T1000 (cell line): ENCODE measurements around the gene RTN1.

Experiments used
- DNase-seq: peaks from one replicate; lab custom pipeline; 2025; ENCODE audit warnings: mixed read lengths; lab: John Stamatoyannopoulos, UW

Gene RTN1

DNA sequence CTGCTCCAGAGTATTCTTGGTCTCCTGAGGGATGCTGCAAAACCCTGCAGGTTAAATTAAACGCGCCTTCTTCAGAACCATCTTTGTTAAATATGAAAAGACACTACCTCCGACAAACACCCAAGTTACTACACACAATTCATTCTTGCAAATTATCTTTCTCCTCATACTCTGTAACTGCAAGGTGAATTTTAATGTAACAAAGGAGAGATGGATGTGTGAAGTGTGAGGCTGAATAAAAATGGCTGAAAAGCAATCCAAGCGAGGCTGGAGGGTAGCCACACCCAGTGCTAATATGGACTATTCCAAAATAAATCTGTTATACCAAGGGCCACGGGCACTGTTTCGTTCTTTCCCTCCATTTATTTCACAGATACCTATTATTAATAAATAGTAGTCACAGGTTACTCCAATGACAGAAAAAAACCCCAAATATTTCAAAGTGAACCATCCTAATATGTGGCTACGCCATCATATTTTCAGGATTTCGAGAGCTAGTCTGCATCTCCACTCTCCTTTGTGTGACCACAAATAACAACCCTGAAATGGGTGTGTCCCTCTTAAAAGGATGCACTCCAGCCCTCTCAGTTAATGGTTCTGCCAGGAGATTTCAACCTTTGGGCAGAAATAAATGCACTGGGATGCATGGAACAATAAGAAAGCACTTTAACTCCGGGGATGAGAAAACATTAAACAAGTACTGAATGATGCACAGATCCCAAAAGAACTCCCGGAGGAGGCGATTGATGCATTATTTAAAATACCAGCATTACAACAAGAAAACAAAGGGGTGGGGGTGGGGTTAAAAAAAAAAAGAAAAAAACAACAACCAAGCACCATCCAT, 240.9 kb downstream of the RTN1 start:
- DNase-seq, result no peak

DNA sequence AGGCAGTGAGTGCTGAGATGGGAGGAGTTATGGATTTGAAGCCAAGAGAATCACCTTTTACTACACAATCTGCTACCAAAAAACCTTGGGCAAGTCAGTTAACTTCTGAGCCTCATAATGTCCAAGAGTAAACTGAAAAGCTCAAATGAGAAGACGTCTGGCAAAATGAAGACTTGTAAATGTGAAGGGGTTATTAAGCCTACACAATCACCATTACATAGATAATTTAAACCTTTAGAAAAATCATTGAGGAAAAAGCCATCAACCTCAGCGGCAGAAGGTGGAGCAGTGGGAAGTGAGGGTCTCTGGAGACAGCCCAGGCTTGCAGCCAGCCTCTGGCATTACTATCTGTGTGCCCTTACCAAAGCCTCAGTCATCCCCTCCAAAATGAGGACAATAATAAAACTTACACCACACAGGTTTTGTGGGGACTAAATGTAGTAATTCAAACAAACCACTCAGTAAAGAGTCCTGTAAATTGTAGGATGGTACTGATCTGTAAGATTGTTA, 243.5 kb downstream of the RTN1 start:
- DNase-seq, result no peak

DNA sequence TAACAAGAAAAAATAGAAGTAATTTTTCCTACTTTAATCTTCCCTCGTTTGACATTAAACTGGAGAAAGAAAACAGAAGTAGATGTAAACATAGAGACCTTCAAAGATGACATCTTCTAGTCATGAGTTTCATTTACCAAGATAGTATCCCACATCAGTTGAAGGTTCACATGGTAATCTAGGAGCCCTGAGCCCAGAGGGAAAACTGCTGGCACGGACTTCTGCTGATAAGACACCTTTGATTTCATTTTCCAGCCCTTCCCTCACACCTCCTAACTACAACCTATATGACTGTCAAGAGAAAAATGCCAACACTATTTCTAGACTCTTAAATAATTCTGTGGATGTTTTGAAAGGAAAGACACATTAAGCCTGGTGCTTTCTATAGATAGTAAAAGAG, 247.9 kb downstream of the RTN1 start:
- no peak for DNase-seq

DNA sequence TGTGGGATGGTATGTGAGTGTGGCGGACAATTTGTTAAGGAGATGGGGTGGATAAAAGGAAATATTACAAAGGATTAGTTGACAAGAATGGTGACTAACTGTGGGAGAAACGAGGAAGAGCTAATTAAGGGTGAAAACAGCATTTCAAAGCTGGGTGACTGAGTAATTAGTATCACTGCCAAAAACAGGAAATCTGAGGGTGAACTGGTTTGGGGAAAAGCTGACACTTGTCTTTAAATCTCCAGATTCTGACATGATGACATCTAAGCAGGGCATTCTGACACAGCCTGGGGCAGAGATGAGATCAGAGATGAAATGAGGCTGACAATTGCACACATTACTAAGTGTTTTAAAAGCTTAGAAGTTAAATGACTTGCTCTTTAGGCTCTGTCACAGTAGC, 251.5 kb downstream of the RTN1 start:
- DNase-seq, result no peak

DNA sequence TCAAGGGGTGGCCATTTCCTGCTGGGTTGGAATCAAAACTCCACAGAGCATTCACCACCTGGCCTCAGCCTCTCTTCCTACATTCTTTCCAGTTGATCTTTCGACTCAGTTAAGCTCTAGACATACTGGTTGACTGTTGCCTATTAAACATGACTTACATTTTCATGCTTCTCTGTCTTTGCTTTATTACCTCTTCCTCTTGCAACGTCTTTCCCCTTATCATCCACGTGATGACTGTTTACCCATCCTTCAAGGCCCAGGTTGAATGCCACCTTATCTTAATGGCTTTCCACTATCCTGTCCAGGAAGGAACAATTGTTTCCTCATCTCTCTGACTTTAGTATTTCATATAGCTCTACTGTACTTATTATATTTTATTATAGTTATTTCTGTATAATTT, 269.5 kb downstream of the RTN1 start:
- no peak for DNase-seq

DNA sequence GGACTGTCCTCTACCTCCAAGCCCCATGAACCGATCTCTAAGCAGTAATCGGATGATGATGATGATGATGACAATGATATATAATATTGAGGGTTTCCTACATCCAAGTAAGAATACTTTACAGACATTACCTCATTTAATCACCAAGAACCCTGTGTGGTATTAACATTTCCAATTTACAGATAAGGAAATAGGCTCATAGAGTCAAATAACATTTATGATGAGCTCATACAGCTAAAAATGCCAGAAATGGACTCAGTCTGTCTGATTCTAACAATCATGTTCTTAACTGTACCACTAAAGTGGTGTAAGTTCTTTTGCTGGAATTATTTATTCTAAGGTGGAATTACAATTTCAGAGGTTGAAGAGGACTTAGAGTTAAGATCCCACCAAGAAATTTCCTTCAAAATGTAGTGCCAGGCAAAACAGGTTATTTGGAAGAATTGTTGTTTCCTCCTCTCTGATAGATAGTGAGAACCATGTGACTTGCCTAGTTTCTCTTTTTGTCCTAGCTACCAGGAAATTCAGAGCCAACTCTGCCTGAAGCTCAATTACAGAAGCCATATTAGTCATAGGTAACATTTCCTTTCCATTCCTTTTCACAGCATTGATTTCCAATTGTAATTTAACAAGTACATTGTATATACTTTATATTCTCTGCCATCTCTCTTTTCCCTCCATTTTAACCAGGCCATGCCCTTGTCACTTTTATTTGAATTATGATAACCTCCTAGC, 270.2 kb downstream of the RTN1 start:
- no peak for DNase-seq

DNA sequence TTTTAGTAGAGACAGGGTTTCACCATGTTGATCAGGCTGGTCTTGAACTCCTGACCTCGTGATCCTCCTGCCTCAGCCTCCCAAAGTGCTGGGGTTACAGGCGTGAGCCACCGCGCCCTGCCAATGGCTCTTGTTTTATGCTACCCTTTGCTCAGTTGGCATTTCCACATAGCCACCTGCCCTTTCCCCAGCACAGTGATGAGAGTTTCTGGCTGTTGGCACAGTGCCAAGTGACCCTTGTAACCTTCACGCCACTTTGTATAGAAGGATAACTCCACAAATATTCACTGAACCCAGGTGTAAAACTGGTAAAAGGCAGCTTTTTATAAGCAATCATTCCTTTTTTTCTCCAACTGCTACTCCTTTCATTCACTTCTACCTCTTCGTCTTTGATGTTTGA, 275.5 kb downstream of the RTN1 start:
- DNase-seq, result no peak

DNA sequence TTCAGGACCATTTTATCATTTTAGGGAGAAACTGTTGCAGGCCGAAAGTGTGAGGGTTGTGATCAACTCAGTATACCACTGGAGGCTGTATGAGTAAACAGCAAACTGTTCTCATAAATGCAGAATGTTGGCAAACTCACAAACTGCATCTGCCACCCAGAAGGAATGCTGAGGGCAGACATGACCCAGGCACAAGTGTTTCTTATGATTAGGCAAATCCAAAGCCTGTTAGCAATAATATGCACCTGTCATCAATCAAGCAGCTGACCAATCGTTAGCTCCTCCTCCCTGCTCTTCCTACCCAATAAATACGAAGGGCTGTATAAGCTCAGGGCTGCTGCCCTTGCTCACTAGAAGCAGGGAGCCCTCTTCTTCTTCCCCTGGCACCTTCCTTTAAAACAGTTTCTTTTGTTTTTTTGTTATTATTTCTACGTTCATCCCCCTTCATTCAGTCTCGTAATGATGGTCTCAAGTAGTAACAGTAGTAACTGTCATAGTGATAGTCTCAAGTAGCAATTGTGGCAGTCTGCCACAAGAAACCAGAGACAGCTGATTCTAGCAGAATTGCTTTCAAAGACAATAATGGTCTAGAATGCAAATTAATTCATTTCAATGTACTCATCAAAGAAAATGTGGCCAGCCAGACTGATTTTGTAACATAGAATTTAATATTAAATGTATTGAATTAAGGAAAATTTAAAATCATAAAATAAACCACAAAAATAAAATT, 278.8 kb downstream of the RTN1 start:
- DNase-seq, result no peak

DNA sequence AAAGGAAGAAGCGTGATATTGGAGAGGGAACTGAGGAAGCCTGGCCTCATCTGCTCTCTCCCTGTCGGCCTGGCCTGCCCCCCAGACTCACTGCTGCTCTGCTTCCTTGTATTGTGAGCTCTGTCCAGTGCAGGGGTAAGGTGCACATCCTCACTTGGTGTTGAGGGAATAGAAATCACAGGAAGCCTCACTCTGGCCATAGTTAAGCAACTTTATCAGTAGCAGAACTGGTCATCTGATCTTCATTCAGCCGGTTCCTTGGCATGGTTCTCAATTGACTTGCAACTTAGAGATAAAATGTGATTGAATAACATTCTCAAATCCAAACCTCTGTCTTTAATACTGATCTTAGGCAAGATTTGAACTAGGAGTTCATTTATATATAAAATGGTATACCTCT, 282.5 kb downstream of the RTN1 start:
- no peak for DNase-seq

DNA sequence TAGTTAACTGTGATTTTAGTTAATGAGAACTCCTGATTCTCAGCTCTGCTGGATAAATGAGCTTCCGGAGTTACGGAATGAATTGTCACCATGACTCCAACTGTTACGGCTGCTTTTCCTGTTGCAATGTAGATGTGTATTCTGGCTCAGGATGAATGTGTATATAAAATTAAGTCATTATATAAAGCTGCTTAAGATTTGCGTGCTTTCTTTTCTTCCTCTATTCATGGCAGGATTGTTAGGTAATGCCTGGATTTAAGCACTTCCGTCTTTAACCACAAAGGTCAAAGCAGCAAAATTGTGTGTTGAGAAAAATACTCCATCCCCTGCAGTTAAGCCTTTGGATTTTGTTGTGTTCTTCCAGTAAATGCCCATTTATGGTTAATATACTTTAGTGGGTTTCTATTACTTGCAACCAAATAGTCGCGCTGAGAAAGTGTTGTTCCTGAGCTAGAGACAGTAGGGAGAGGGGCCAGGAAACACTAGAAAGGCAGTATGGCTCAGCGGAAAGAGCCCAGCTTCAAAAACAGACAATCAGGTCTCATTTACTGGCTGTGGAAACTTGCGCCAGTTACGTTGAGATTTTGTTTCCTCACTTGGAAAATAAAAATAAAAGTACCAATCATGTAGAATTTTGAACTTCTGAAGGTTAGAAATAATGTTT, 284.6 kb downstream of the RTN1 start:
- no peak for DNase-seq

DNA sequence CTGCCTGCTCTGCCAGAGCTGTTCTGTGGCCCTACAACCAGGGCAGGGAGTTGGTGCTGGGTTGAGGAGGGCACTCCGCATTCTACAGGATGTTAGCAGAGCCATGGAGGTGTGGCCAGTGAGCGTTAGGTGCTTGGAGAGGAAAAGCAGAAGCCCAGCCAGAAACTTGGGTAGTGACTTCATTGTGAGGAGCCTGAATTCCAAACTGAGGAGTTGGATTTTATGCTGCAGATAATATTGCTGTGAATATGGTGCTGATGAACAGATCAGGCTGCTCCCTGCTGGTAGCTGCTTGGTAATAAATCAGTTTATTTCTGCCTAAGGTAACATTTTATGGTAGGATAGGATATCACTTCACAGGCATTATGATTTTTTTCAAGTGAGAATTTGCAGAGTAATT, 286.8 kb downstream of the RTN1 start:
- DNase-seq, result no peak

DNA sequence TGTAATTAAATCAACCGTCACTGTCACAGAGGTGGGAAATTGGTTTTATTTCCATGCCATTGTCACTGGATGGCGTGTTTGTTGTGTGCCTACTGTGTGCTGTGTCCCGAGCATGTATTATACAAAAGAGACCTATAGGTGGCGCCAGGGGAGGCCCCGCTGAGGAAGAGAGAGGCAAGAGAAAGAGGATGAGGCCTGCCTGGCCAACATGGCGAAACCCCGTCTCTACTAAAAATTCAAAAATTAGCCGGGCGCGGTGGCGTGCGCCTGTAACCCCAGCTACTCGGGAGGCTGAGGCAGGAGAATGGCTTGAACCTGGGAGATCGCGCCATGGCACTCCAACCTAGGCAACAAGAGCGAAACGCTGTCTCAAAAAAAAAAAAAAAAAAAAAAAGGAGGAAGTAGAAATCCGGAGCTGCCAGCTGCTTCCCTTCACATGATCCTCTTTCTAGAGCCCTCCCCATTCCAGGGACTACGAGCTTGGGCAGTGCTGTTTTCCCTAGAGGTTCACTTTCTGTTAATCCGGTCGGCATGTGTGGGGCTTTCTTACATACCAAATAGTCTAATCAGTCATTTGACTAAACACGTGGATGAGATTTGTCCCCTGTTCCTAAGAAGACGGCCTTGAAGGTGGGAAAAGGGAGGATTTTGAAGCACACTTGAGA, 287.6 kb downstream of the RTN1 start:
- no peak for DNase-seq

DNA sequence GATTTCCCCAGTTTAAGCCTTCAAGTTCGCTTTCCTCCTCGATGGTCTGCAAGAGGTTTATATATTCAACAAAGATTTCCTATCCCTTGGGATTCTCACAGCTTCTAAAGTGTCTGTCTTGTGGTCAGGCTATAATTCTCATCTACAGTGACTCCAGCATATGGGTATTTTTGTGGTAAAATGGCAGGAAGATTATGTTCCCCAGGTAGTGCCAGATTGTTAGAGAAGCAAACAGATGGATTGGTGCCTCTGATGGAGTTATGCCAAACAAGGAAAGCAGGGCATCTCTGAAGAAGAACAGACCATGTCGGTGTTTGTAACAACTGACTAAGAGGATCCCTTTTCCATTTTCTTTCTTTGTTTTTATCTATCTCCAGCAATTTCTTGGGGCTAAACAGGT, 288.4 kb downstream of the RTN1 start:
- DNase-seq, result no peak

DNA sequence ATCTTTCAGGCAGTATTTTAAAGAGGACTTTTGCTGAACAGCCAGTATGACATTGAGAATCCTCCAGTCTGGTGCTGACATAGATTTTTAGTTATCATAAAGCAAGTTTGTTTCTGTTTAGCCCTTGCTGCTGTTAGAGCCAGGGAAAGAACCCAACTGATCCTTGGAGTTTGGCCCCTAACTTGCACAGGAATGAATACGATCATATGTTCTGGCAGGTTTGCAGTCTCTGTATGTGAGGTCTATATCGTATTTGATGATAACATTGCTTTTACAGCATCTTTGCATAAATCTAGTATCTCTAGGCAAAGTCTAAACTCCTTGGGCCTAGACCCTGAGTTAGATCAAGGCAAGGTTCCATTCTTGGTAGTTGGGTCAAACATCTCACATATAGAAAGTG, 289.7 kb downstream of the RTN1 start:
- DNase-seq, result no peak

DNA sequence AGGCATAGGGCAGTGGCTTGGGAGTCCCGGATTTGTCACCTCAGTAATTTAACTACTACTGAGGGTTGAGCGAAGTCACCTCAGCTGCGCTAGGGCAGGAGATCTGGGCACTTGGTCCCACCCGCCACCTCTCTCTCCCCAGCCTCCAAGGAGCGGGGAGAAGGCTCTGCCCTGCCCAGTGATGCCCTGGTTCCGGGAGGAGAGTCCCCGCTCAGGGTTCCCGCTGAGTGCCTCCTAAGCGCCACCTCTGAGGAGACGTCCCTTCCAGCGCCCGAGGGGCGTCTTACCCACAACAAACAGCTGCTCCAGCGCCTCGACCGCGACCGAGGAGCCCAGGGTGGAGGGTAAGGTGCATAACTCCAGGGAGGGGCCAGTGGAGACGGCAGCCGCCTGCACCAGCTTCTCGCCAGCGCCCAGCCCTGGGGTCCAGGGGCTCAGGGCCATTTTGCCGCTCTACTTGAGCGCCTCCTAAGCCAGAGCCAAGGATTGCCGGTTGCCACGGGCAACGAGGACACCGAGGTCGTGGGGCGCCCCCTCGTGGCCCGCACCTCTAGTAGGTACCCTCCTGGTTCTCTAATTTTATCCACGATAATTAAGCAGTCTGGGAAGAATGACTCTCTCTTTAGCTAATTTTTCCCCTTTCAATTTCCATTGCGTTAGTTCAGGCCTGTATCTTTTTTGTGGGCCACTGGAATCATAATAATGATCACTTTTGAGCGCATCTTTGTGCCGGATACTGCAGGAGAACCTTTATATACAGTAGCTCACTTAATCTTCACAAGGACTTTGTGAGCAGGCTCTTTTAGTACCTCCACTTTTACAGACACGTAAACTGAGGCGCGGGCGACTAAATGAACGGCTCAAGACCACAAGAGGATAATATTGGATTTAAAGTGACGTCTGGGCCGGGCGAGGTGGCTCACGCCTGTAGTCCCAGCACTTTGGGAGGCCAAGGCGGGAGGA, 294.0 kb downstream of the RTN1 start, which contains the start of gene CCDC175:
CCDC175 (minus strand) TSS at position 481 of the 963 bp plus-strand sequence; CDS start at position 444, 37 bp downstream.
- DNase-seq, result no peak

DNA sequence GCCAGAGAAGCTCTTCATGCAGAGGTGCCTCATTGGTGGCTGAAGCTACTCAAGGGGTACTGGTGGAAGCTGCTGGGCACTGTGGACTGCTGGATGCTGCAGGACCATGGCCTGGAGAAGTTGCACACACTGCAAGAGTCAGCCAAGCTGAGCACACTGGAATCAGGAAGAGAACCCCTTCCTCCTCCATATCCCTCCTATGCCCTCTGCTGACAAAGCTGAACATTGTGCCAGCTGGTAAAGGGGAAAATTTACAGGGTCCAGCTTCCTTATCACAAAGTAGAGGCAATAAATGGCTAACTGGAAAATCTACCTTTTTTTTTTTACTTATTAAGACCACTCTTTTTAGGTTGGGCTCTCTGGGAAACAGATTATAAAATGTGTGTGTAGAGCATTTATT, 300.5 kb downstream of the RTN1 start:
- no peak for DNase-seq

DNA sequence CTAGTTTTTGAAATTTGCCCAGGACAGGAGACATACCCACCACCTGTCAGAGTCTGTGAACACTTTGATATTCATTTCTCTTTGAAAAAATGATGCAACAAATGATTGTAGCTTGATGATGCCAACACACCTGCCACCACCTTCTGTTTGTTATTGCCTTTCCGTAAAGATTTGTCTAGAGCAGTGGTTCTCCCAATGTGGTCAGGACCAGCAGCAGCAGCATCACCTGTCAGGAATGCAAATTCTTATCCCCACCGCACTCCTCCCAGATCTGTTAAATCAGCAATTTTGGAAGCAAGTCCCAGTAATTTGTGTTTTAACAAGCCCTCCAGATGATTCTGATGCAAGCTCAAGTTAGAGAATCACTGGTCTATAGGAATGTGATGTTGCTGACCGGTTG, 303.9 kb downstream of the RTN1 start:
- no peak for DNase-seq

DNA sequence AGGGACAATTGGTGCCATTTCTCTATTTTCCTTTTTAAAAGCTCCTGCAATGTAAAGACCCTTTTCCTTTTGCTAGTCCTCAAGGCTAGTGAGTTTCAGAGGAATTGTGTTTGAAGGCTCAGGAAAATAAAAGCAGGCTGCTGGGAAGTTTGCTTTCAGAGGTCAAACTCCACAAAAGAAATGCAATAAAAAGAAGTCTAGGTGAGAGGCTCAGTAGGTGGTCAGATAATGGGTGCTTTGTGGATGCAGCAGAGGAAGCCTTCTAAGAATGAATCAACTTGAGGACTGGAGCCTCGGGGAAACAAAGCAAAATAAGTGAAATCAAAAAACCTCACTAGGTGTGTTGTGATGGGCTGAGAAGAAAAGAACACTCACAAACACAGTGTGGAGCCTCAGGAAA, 304.3 kb downstream of the RTN1 start:
- no peak for DNase-seq

DNA sequence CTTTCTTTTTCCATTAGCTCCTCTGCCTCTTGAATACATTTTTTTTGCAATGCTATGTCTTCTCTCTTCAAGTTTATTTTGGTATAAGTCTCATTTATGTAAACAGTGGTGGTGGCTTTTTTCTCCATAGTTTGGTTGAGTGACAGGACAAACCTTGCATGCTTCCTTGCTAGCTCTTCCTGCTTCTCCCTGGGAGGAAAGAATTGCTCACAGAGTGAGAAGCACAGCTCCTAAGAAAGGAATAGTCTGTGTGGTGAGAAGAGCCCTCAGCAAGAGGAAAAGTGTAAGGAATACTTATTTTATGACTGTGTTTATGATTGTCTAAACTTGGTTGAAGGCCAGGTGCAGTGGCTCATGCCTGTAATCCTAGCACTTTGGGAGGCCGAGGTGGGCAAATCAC, 305.5 kb downstream of the RTN1 start:
- no peak for DNase-seq

DNA sequence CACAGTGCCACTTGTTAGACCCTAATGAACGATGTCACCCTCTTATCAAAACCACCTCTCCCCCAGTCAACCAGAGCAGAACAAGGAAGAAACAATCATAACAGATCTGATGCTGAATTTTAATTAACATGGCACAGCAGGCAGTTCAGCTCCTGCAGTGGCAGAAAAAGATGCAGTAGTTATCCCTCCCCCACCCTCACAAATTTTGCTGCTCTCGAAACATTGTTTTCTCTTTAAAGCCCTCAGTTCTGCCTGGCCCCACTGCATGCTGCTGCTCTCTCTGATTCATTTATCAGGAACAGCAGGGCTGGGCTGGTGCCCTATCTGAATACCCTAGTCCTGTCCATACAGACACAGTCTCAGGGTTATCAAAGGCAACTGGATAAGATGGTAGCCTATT, 306.2 kb downstream of the RTN1 start:
- no peak for DNase-seq
